Hematopoietic multipotent progenitor cell treated with erythropoietin and hydrocortisone succinate and interleukin-3 and kit ligand, for 15 days (in vitro differentiated cells): ENCODE results near the gene ARRB1.
"Not testable (repeated sequence)": the region's sequence is repeated elsewhere in the genome, so short reads cannot be mapped to it uniquely, and the experiment has no call there.

Experiments used
- DNase-seq: peaks from one replicate; pipeline ENCODE4 v3.0.0-alpha.2; 2015; ENCODE audit warnings: low spot score

The ARRB1 gene

GRCh38 chr11:75344186-75344585, 7.3 kb downstream of the ARRB1 start:
- no peak for DNase-seq

- DNase-seq: no peak
Observed at GRCh38 chr11:75342966-75343870, 8.2 kb downstream of the ARRB1 start.

GRCh38 chr11:75342231-75342918, 9.1 kb downstream of the ARRB1 start:
- no peak for DNase-seq

- no peak for DNase-seq
Observed at GRCh38 chr11:75341612-75342011, 9.8 kb downstream of the ARRB1 start.

- DNase-seq: no peak
Observed at GRCh38 chr11:75339685-75340409, 11.6 kb downstream of the ARRB1 start.

- DNase-seq: peak; percentile 61
Observed at GRCh38 chr11:75338516-75339208, 12.8 kb downstream of the ARRB1 start.

- DNase-seq: peak; percentile 52
Observed at GRCh38 chr11:75337195-75337654, 14.2 kb downstream of the ARRB1 start.

- DNase-seq: no peak
Observed at GRCh38 chr11:75334976-75335375, 16.5 kb downstream of the ARRB1 start.

GRCh38 chr11:75334402-75334891, 17.0 kb downstream of the ARRB1 start:
- no peak for DNase-seq

GRCh38 chr11:75333807-75334140, 17.7 kb downstream of the ARRB1 start:
- DNase-seq: no peak

- no peak for DNase-seq
Observed at GRCh38 chr11:75333022-75333806, 18.2 kb downstream of the ARRB1 start.

- DNase-seq: not testable (repeated sequence)
Observed at GRCh38 chr11:75331761-75332160, 19.7 kb downstream of the ARRB1 start.

- not testable (repeated sequence) for DNase-seq
Observed at GRCh38 chr11:75331304-75331703, 20.2 kb downstream of the ARRB1 start.

GRCh38 chr11:75330886-75331285, 20.6 kb downstream of the ARRB1 start:
- not testable (repeated sequence) for DNase-seq

GRCh38 chr11:75330291-75330690, 21.2 kb downstream of the ARRB1 start:
- peak; percentile 80 for DNase-seq

GRCh38 chr11:75328426-75329277, 22.8 kb downstream of the ARRB1 start:
- peak; percentile 72 for DNase-seq

- no peak for DNase-seq
Observed at GRCh38 chr11:75326439-75326810, 25.0 kb downstream of the ARRB1 start.

GRCh38 chr11:75325713-75326438, 25.6 kb downstream of the ARRB1 start:
- DNase-seq: peak; percentile 77

GRCh38 chr11:75324740-75325139, 26.7 kb downstream of the ARRB1 start:
- DNase-seq: no peak
